Cardiac fibroblast (primary cell): ENCODE data around the gene THAP6.

Source experiments
- DNase-seq, 2 donors: peaks; one replicate each; pipeline versions ENCODE4 v3.0.0 to v3.0.0-alpha.2; 2010; ENCODE audit warnings: low read depth in 2 of 2
- H3K4me3 ChIP-seq, 2 donors: replicated peaks in 1 of 2; 1 replicate in 1 of 2; 2 replicates in 1 of 2; pipeline ENCODE4 v1.5.1; 2011; ENCODE audit warnings: low read depth in 2 of 2, low read length in 2 of 2, mild to moderate bottlenecking in 2 of 2, moderate library complexity in 1 of 2
- CTCF ChIP-seq: IDR thresholded peaks from one replicate; pipeline ENCODE4 v1.5.1; 2011; ENCODE audit warnings: low read depth, mild to moderate bottlenecking, low read length, inconsistent platforms

The THAP6 gene

GRCh38 chr4:75544870-75545269, 30.6 kb downstream of the THAP6 start:
- no peak for DNase-seq
- no peak for TF ChIP-seq CTCF
- no peak overlapping the region for H3K4me3 ChIP-seq

GRCh38 chr4:75545526-75545925, 31.3 kb downstream of the THAP6 start:
- H3K4me3 ChIP-seq = no peak overlapping the region
- no peak for TF ChIP-seq CTCF
- DNase-seq = peak in 1 of 2 donors; percentile 58

GRCh38 chr4:75547647-75548387, 33.5 kb downstream of the THAP6 start:
- DNase-seq = peak; percentile 54 to 71
- TF ChIP-seq CTCF = no peak
- H3K4me3 ChIP-seq = no peak overlapping the region

- H3K4me3 ChIP-seq = no peak overlapping the region
- DNase-seq = no peak
- no peak for TF ChIP-seq CTCF
Observed at GRCh38 chr4:75549019-75549418, 34.7 kb downstream of the THAP6 start.

GRCh38 chr4:75552452-75552851, 38.2 kb downstream of the THAP6 start:
- no peak for DNase-seq
- H3K4me3 ChIP-seq = no peak overlapping the region
- no peak for TF ChIP-seq CTCF

GRCh38 chr4:75555294-75556164, 41.3 kb downstream of the THAP6 start, which contains the start of gene ODAPH:
TSS of gene ODAPH (plus strand) at chr4:75556066. CDS start at chr4:75556083, 17 bp downstream.
- TF ChIP-seq CTCF = no peak
- no peak within 1 kb of the TSS for H3K4me3 ChIP-seq
- peak in 1 of 2 donors; percentile 40 for DNase-seq
